GM19463 (cell line): ENCODE data around the gene JPT2.
"Not testable (repeated sequence)": the region's sequence is repeated elsewhere in the genome, so short reads cannot be mapped to it uniquely, and the experiment has no call there.

Experiments
- ATAC-seq: cut with Tn5 transposase; IDR thresholded peaks from one replicate; pipeline ENCODE4 v1.9.1; 2021; ENCODE audit warnings: mild to moderate bottlenecking, moderate library complexity; ENCODE audit not compliant: unreplicated experiment

Gene JPT2

DNA sequence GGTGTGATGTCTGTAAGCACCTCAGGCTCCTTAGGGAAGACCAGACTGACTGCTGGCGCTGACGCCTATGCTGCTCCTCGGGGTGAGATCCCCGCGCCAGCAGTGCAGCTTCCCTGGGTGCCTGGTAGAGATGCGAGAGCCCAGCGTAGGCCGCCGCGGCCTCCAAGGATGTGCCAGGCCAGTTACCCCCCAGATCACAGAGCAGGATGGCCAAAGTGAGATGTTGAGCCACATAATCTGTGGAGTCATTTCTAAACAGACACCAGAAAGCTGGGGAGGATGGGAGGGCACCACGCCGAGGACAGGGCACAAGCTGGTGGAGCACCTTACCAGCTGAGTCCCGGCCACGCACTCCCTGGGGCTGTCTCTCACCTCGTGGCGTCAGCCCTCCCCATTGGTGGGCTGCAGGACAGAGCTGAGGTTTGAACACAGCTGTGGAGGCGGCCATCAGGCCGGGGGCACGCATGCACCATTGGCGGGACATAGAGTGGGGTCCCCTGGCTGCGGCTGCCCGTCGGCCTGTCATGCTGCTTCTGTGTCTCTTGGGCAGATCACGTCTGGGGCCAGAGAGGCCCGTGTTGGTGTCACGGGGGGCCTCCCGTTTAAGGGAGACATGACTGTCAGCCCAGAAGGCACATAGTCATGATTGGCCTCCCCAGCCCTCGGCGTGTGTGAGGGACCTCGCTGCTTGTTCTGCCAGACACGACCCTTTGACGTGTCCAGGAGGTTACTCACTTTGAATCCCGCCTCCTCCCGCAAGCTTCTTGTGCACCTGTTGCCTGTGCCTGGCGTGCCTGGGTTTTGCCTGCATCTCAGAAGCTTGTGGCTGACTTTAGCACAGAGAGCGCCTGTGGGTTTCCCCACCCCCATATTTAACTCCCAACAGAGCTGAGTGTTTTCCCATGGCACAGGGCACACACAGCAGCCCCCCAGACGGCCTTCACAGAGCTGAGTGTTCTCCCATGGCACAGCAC is 49.9 kb downstream of the JPT2 start:
- ATAC-seq: no peak

GRCh38 chr16:1729026-1729425 is 50.9 kb downstream of the JPT2 start:
- ATAC-seq: no peak

- ATAC-seq: no peak
Measured at GRCh38 chr16:1729445-1729844, 51.4 kb downstream of the JPT2 start.

DNA sequence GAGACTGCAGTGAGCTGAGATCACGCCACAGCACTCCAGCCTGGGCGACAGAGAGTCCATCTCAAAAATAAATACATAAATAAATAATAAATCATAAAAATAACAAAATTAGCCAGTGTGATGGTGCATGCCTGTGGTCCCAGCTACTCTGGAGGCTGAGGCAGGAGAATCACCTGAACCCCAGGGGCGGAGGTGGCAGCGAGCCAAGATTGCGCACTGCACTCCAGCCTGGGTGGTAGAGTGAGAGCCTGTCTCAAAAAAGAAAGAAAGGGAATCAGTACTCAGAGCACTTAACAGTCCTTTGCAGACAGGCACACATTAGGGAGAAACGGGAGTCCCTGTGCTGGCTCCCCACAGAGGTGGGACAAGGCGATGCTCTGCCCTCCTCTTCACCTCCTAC is 53.0 kb downstream of the JPT2 start:
- no peak for ATAC-seq

GRCh38 chr16:1731603-1732002 is 53.5 kb downstream of the JPT2 start:
- ATAC-seq: no peak

GRCh38 chr16:1732071-1732470 is 54.0 kb downstream of the JPT2 start:
- no peak for ATAC-seq

DNA sequence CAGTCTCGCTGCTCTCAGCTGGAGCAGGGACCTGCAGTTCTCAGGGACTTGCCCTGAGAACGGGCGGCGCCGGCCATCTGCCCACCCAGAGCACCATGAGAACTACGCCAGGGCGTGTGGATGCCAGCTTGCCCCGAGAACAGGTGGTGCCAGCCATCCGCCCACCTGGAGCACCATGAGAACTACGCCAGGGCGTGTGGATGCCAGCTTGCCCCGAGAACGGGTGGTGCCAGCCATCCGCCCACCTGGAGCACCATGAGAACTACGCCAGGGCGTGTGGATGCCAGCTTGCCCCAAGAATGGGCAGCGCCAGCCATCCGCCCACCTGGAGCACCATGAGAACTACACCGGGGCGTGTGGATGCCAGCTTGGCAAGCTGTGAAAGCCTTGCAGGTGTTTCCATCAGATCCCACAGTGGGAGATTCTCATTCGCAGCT is 54.5 kb downstream of the JPT2 start:
- ATAC-seq: not testable (repeated sequence)

GRCh38 chr16:1734123-1734522 is 56.0 kb downstream of the JPT2 start:
- no peak for ATAC-seq

DNA sequence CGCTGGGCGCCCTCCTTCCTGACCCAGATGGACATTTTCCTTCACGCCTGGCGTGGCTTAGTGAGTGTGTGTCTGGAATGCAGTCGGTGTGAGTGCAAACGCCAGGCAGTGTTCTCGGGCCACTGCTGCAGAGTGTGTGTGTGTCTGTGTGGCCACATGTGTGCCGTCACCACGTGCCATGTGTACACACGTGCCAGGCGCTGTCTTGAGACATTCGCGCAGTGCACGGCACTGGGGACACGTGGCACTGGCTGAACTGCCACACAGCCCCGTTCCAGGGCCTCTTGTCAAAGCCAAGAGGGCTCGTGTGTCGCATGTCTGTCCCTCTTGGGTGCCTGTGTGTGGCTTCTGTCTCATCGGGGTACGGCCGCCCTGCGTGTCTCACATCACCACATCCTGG is 56.7 kb downstream of the JPT2 start:
- no peak for ATAC-seq

DNA sequence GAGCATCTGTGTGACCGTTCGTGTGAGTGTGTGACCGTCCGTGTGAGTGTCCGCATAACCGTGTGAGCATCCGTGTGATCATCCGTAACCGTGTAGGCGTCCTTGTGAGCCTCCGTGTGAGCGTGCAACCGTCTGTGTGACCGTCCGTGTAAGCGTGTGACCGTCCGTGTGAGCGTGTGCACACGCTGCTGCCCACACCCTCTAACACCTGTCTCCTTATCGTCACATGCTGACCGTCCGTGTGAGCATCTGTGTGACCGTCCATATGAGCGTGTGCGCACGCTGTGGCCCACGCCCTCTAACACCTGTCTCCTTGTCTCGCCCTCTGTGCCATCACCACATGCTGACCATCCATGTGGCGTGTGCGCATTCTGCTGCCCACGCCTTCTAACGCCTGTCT is 62.2 kb downstream of the JPT2 start:
- no peak for ATAC-seq

DNA sequence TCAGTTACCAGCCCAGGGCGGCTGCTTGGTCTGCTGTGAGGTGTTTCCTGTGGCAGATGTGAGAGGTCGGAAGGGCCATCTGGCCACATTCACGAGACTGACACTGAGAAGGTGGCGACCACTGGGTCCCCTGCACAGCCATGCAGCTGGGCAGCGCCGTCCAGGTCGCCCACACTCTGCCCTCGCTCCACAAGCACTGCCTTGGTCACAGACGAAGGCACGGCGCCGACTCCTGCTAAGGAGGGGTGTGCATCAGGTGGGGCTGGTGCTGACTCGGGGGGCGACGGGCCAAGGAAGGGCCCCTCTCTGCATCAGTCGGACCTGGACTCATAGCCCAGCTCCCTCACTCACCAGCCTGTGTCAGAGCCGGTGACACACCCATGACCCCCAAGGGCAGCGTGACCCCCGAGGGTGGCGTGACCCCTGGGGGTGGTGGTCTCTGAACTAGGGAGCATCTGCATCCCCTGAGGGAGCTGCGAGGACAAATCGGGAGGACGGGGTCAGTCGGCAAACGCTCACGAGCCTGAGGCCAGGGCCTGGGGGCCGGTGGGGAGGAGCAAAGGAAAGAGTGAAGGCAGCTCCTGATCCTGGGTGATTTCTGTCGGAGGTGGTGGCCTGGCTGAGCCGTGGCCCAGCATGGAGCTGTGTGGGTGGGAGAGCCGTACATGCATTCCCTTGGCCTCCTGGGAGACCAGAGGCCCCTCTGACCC is 62.9 kb downstream of the JPT2 start:
- ATAC-seq: no peak

DNA sequence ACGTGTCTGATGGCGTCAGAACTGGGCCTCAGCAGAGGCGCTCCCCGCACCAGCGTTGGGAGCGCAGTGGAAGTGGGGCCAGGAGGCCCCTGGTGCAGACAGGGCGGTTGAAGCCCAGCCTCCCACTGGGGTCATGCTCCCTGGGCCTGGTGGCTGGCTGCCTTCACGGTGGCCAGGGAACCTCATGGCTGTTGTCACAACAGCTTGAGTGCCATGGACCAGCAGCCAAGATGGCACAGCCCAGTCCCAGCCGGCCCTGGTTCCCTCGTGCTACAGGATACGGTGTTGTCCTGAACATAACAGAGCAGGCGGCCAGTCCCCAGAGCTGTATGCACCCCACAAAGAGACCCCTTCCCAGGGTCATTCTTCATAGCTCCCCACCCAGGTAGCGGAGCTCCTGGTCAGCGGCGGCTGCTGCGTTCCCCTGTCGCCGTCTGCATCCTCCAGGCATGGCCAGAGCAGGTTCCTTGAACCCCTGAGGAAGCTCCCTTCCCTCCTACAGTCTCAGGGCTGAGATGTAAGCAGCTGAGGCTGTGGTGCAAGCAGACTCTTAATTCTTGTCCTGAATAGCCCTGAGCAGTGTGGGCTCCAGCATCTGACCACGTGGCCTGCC is 63.6 kb downstream of the JPT2 start:
- no peak for ATAC-seq

GRCh38 chr16:1743376-1744337 is 65.6 kb downstream of the JPT2 start:
- ATAC-seq: no peak

- no peak for ATAC-seq
Measured at GRCh38 chr16:1744338-1744840, 66.3 kb downstream of the JPT2 start.

DNA sequence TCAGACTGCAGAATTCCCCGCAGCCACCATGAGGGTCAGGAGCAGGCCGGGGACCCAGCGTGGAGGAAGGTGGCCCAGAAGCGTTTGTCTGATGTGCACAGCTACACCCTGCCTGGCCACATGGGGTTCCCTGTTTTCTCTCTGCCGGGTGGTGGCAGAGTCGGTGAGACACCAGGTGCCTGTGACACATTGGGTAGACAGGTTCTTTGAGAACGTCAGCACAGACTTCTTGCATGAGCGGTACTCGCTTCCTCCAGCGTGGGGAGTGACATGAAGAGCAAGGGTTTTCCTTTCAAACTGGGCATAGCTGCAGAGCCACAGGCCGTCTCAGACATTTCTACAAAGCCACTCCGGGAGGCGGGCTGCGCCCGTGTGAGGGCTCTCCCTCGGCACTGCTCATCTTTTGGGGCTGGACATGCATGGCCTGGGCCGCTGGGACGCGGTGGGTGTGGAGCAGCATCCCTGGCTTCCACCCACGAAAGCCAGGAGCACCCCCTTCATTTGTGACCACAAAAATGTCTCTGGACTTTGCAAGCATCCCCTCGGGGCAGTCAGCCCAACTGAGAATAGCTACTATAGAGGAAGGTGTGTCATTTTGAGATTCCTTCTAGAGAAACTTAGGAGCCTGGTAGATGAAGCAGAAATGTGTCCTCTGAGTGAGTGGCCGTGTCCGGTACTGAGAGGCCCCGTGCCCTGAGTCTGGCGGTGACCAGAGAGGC is 67.3 kb downstream of the JPT2 start:
- ATAC-seq: no peak

DNA sequence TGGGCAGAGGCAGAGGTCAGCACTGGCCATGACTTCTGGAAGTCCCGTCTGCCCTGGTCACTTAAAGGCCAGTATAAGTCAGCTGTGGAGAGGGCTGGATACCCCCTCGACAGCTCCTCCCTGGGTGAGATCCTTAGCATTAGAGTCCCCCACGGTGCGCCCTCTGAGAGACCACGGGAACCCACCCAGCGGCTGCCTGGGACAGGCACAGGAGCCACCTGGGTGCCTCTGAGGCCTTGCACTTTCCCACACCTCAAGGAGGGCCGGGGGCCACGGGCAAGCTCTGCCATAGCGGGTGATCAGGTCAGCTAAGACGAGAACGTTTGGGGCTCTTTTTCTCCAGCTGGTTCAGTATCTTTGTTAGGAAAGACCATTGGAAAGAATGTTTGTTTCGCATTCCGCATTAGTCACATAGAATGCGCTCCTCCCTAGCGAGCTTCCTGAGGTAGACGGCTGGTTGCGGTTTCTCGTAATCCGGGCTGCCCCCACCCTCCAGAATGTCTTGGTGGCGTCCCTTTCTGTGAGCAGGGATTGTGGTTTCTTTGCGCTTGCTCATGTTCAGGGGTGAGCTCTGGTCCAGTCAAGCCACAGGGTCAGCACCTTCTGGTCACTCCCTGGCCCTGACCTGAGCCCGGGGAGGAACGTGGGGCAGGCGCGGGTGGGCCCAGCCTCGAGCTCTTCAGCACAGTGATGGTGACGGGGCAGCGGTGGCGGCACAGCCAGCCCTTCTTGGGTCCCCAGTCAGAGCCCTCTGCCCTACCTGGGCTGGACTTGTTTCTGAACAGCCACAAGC is 68.0 kb downstream of the JPT2 start:
- no peak for ATAC-seq

DNA sequence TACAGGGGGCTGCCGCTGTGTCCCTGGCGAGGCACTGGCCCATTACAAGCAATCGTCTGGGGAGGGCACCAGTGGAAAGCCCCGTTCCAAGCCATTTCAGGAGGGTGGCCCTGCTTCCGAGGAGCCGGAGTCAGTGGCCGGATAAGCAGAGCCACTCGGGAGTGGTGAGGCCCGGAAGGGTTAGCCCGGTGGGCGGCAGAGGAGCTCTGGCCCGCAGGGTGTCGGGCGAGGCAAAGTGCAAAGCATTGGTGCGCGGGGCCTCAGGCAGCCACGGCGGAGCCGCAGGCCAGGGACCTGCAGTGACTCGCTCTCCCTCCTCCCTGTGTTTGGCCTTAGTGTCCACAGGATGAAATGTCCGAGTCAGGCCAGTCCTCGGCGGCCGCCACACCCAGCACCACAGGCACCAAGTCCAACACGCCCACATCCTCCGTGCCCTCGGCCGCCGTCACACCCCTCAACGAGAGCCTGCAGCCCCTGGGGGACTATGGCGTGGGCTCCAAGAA is 68.7 kb downstream of the JPT2 start:
- ATAC-seq: no peak

- ATAC-seq: no peak
Measured at GRCh38 chr16:1747934-1748333, 69.9 kb downstream of the JPT2 start.
